Karpas-422 (cell line): Measurements from ENCODE around the gene PARP16. TPM values are rescaled to one million over a fixed set of nuclear protein-coding genes. Genes with fewer than 3 reads are reported as not detected.

Experiments
- DNase-seq: peaks from one replicate; pipeline ENCODE4 v3.0.0-alpha.2; 2015
- H2AFZ ChIP-seq: fragments of 200-600 bp; sonication (generic); 2 replicates; pipeline ENCODE4 v1.6.1; 2014; ENCODE audit warnings: antibody characterized with exemption, low read length, mixed read lengths
- H3K27ac ChIP-seq: fragments of 200-600 bp; sonication (generic); 2 replicates; pipeline ENCODE4 v1.5.1; 2014; ENCODE audit warnings: mild to moderate bottlenecking, low read length, moderate library complexity
- H3K27me3 ChIP-seq: fragments of 200-600 bp; sonication (generic); 2 replicates; pipeline ENCODE4 v1.6.1; 2014; ENCODE audit warnings: low read length, mixed read lengths
- H3K36me3 ChIP-seq: fragments of 200-600 bp; sonication (generic); 2 replicates; pipeline ENCODE4 v1.6.1; 2014; ENCODE audit warnings: low read length, mixed read lengths; ENCODE audit not compliant: insufficient read depth
- H3K4me1 ChIP-seq: fragments of 200-600 bp; sonication (generic); 2 replicates; pipeline ENCODE4 v1.6.1; 2014; ENCODE audit warnings: mild to moderate bottlenecking, low read length, mixed read lengths
- H3K4me2 ChIP-seq: fragments of 200-600 bp; sonication (generic); 2 replicates; pipeline ENCODE4 v1.6.1; 2014; ENCODE audit warnings: low read length, low read depth, mild to moderate bottlenecking; ENCODE audit not compliant: poor library complexity, severe bottlenecking
- H3K4me3 ChIP-seq: fragments of 200-600 bp; sonication (generic); 2 replicates; pipeline ENCODE4 v1.5.1; 2014; ENCODE audit warnings: mild to moderate bottlenecking, antibody characterized with exemption, low read length, mixed read lengths
- H3K79me2 ChIP-seq: fragments of 200-600 bp; sonication (generic); 2 replicates; pipeline ENCODE4 v1.6.1; 2014; ENCODE audit warnings: mild to moderate bottlenecking, low read length, mixed read lengths
- H3K9ac ChIP-seq: fragments of 200-600 bp; sonication (generic); 2 replicates; pipeline ENCODE4 v1.6.0; 2014; ENCODE audit warnings: low read length
- H3K9me2 ChIP-seq: fragments of 200-600 bp; sonication (generic), shearing (Covaris generic); replicated peaks from 2 replicates; pipeline ENCODE4 v1.6.0; 2014; ENCODE audit warnings: mild to moderate bottlenecking, low read length, moderate library complexity; ENCODE audit not compliant: insufficient read depth
- H3K9me3 ChIP-seq: fragments of 300-700, 200-600 bp; sonication (generic); 2 replicates; pipeline ENCODE4 v1.6.1; 2014; ENCODE audit warnings: low read length, mixed read lengths
- H4K20me1 ChIP-seq: fragments of 200-600 bp; sonication (generic); 2 replicates; pipeline ENCODE4 v1.6.1; 2014; ENCODE audit warnings: mild to moderate bottlenecking, antibody characterized with exemption, low read length, low read depth; ENCODE audit not compliant: insufficient read depth
- total RNA-seq: library from RNA; depleted of rRNA; stranded (reverse); fragments of >200 nt; shearing (Covaris generic); gene quantifications from 2 replicates; pipeline ENCODE4 v1.2.3, GENCODE V29; 2014; ENCODE audit warnings: low replicate concordance

Gene PARP16
- total RNA-seq, 1 experiment from 2014 or later, result 8.3 TPM

GRCh38 chr15:65226221-65226620 is 60.5 kb downstream of the PARP16 start:
- H3K9me3 ChIP-seq, result no peaks in the 10 kb centered on the region
- H3K9me2 ChIP-seq, result no peaks in the 10 kb centered on the region
- no peaks in the 10 kb centered on the region for H3K36me3 ChIP-seq
- H3K4me3 ChIP-seq, result no peak overlapping the region
- no peaks in the 10 kb centered on the region for H3K27me3 ChIP-seq
- no peak for DNase-seq
- no peaks in the 10 kb centered on the region for H3K4me1 ChIP-seq
- H3K79me2 ChIP-seq, result no peaks in the 10 kb centered on the region
- no peak overlapping the region for H3K9ac ChIP-seq
- no peak overlapping the region for H3K4me2 ChIP-seq
- no peaks in the 10 kb centered on the region for H4K20me1 ChIP-seq
- no peak overlapping the region for H2AFZ ChIP-seq
- H3K27ac ChIP-seq, result no peak overlapping the region

- no peak overlapping the region for H3K9ac ChIP-seq
- no peak overlapping the region for H2AFZ ChIP-seq
- H3K4me3 ChIP-seq, result no peak overlapping the region
- no peaks in the 10 kb centered on the region for H3K9me2 ChIP-seq
- no peaks in the 10 kb centered on the region for H3K27me3 ChIP-seq
- no peaks in the 10 kb centered on the region for H4K20me1 ChIP-seq
- no peaks in the 10 kb centered on the region for H3K36me3 ChIP-seq
- no peak overlapping the region for H3K27ac ChIP-seq
- DNase-seq, result no peak
- no peaks in the 10 kb centered on the region for H3K9me3 ChIP-seq
- no peaks in the 10 kb centered on the region for H3K79me2 ChIP-seq
- no peaks in the 10 kb centered on the region for H3K4me1 ChIP-seq
- H3K4me2 ChIP-seq, result no peak overlapping the region
Observed at GRCh38 chr15:65223996-65224395, 62.7 kb downstream of the PARP16 start.

GRCh38 chr15:65222891-65223290 is 63.8 kb downstream of the PARP16 start:
- Histone ChIP-seq H3K79me2 (no peaks in the 10 kb centered on the region), H3K4me3 (no peak overlapping the region), H3K9ac (no peak overlapping the region), H4K20me1 (no peaks in the 10 kb centered on the region), H3K27me3 (no peaks in the 10 kb centered on the region), H2AFZ (no peak overlapping the region), H3K36me3 (no peaks in the 10 kb centered on the region), H3K4me1 (no peaks in the 10 kb centered on the region), H3K9me2 (no peaks in the 10 kb centered on the region), H3K27ac (no peak overlapping the region), H3K4me2 (no peak overlapping the region), H3K9me3 (no peaks in the 10 kb centered on the region)
- DNase-seq, result no peak

DNA sequence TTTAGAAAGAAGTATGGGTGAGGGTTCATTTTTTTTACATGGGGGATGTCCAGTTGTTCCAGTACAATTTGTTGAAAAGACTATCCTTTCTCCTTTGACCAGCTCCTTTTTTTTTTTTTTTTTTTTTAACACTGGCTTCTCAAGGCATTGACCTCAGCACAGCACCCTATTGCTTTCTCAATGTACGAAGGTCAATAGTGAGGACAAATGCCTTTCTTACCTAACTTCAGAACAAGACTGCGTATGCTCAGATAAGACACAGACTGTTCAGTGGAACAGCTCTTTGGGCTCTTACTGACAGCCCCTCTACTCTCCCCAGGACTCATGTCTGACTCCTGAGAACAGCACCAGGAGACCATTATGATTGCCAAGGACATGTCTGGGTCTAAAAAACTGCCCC is 65.0 kb downstream of the PARP16 start:
- Histone ChIP-seq H3K36me3 (no peaks in the 10 kb centered on the region), H3K9me3 (no peaks in the 10 kb centered on the region), H3K4me3 (no peak overlapping the region), H3K4me2 (no peak overlapping the region), H4K20me1 (no peaks in the 10 kb centered on the region), H3K9me2 (no peaks in the 10 kb centered on the region), H3K27me3 (no peaks in the 10 kb centered on the region), H3K4me1 (no peaks in the 10 kb centered on the region), H3K79me2 (no peaks in the 10 kb centered on the region), H3K27ac (no peak overlapping the region), H3K9ac (no peak overlapping the region), H2AFZ (no peak overlapping the region)
- no peak for DNase-seq

GRCh38 chr15:65219137-65219536 is 67.5 kb downstream of the PARP16 start:
- Histone ChIP-seq H3K79me2 (no peaks in the 10 kb centered on the region), H3K4me2 (no peak overlapping the region), H3K36me3 (no peaks in the 10 kb centered on the region), H3K9me2 (no peaks in the 10 kb centered on the region), H4K20me1 (no peaks in the 10 kb centered on the region), H3K4me1 (no peaks in the 10 kb centered on the region), H3K27ac (no peak overlapping the region), H3K27me3 (no peaks in the 10 kb centered on the region), H3K9ac (no peak overlapping the region), H2AFZ (no peak overlapping the region), H3K4me3 (no peak overlapping the region), H3K9me3 (no peaks in the 10 kb centered on the region)
- DNase-seq, result no peak

- Histone ChIP-seq H3K9ac (no peak overlapping the region), H2AFZ (no peak overlapping the region), H3K9me2 (no peaks in the 10 kb centered on the region), H3K27ac (no peak overlapping the region), H3K4me1 (no peaks in the 10 kb centered on the region), H3K36me3 (no peaks in the 10 kb centered on the region), H3K9me3 (no peaks in the 10 kb centered on the region), H4K20me1 (no peaks in the 10 kb centered on the region), H3K4me2 (no peak overlapping the region), H3K4me3 (no peak overlapping the region), H3K27me3 (no peaks in the 10 kb centered on the region), H3K79me2 (no peaks in the 10 kb centered on the region)
- DNase-seq, result no peak
Observed at GRCh38 chr15:65217526-65218482, 68.9 kb downstream of the PARP16 start.

DNA sequence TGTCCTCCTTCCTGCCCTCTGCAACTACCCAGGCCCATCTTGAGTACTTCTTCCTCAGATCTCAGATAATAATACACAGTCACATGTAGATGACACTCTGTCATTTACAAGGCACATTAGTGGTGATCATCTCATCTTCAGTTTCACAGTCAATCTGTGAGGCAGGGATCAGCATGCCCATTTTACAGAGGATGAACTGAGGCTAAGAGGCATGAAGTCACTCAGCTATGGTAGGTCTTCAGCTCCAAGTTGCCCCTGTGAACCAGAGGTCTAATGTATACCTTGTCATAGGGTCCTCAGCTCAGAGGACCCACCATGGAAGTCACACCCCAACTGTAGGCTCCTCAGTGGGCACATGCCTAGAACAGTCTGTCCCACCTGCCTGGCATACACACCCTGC is 71.2 kb downstream of the PARP16 start:
- no peaks in the 10 kb centered on the region for H3K79me2 ChIP-seq
- H4K20me1 ChIP-seq, result no peaks in the 10 kb centered on the region
- H3K9me3 ChIP-seq, result no peaks in the 10 kb centered on the region
- H3K9me2 ChIP-seq, result no peaks in the 10 kb centered on the region
- no peak overlapping the region for H3K27ac ChIP-seq
- DNase-seq, result no peak
- H3K36me3 ChIP-seq, result no peaks in the 10 kb centered on the region
- H2AFZ ChIP-seq, result no peak overlapping the region
- H3K4me2 ChIP-seq, result no peak overlapping the region
- no peak overlapping the region for H3K4me3 ChIP-seq
- no peak overlapping the region for H3K9ac ChIP-seq
- H3K4me1 ChIP-seq, result peaks cover 11% of the 10 kb centered on the region
- H3K27me3 ChIP-seq, result no peaks in the 10 kb centered on the region

- no peak for DNase-seq
- H4K20me1 ChIP-seq, result no peaks in the 10 kb centered on the region
- no peaks in the 10 kb centered on the region for H3K36me3 ChIP-seq
- H3K27ac ChIP-seq, result no peak overlapping the region
- H3K9ac ChIP-seq, result no peak overlapping the region
- no peaks in the 10 kb centered on the region for H3K9me3 ChIP-seq
- H3K9me2 ChIP-seq, result no peaks in the 10 kb centered on the region
- no peaks in the 10 kb centered on the region for H3K79me2 ChIP-seq
- H3K4me2 ChIP-seq, result no peak overlapping the region
- H3K4me3 ChIP-seq, result no peak overlapping the region
- H3K4me1 ChIP-seq, result peaks cover 11% of the 10 kb centered on the region
- no peaks in the 10 kb centered on the region for H3K27me3 ChIP-seq
- no peak overlapping the region for H2AFZ ChIP-seq
Observed at GRCh38 chr15:65214010-65214409, 72.7 kb downstream of the PARP16 start.
